ENCODE results near the gene DDIT3. TPM values are rescaled to one million over a fixed set of nuclear protein-coding genes. Genes with fewer than 3 reads are reported as not detected.

Gene DDIT3
- total RNA-seq, 1 experiment from 2014 or later = 14.1 TPM

DNA sequence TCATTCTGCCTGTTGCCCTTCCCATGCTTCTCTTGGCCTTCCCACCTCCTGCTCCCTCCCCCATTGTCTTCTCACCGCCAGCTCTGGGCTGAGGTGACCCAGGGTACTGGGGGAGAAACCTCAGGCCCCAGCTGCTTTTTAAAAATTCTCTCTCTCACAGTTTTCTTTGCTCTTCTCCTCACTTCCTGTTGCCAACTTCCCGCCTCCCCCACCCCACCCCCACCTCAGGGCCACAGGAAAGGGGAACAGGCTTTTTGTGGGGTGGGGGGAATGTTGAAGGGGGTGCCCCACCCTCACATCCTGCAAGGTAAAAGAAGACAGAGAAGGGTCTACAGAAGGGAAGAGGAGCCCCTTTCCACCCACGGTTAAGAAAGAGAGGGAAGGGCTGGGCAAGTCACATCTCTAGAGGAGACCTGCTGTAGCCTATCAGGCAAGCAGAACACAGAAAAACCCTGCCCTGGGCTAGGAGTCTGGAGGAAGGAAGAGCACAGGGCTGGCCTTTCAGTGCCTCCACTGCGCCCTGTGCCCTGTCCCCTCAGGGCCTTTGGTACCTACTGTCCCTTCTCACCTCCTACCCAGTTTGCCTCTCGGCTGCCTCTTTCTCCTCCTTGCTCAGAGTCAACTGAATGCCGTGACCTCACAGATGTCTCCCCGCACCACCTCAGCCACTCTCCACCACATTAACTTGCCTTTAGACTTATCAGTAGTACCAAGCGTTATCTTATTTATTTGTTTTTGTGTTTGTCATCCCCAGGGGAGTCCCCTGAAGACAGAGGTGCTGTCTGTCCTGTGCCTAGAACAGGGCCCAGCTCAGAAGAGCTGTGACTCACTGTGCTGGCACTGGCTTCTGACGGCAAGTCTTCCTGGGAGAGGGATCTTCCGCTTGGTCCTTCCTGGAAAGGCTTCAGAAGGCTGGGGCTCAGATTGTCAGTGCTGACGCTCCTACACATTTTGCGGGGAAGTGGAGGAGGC is 42.3 kb downstream of the DDIT3 start:
- Mint-ChIP-seq H3K4me1 (peaks cover 26 to 27% of the 10 kb centered on the region in 2 experiments), H3K27ac (peak overlapping the region in 1 of 3 experiments; percentile 38; a peak in 1 of 7 replicates)
- H3K4me2 ChIP-seq (ENCODE audit: insufficient read depth, insufficient read length, low read length) = no peak overlapping the region

More for the DNA sequence above, 42.3 kb downstream of the DDIT3 start:
- no peak overlapping the region for H3T11ph ChIP-seq (ENCODE audit: low read length)
- H2BK20ac ChIP-seq (ENCODE audit: low read depth, low read length, poor library complexity, severe bottlenecking) = no peak overlapping the region
- no peaks in the 10 kb centered on the region for H3K79me2 ChIP-seq (ENCODE audit: insufficient read depth, low read length)
- H3K4ac ChIP-seq (ENCODE audit: low read depth, low read length) = no peak overlapping the region
- H3K23me2 ChIP-seq (ENCODE audit: insufficient read length, low read depth, low read length, poor library complexity, severe bottlenecking) = peaks cover 15% of the 10 kb centered on the region
- H3K9me3 Mint-ChIP-seq = no peaks in the 10 kb centered on the region
- H4K8ac ChIP-seq (replicated peaks; ENCODE audit: insufficient read length, low read depth, low read length) = no peak overlapping the region
- no peak overlapping the region for H3K56ac ChIP-seq (ENCODE audit: insufficient read length, low read depth, low read length)
- no peak overlapping the region for H3K27ac ChIP-seq (ENCODE audit: insufficient read length, low read depth, low read length)
- no peak for TF ChIP-seq CTCF (conservative IDR thresholded peaks at IDR 0.05)
- DNase-seq = no peak
- H4K91ac ChIP-seq (ENCODE audit: insufficient read length, low read depth, low read length) = no peak overlapping the region
- no peak overlapping the region for H2BK12ac ChIP-seq (ENCODE audit: insufficient read length, low read depth, low read length)
- no peak overlapping the region for H2BK120ac ChIP-seq (ENCODE audit: low read depth, low read length, poor library complexity, severe bottlenecking)
- H2BK5ac ChIP-seq (ENCODE audit: insufficient read length, low read length) = no peak overlapping the region
- no peak overlapping the region for H2AK5ac ChIP-seq (ENCODE audit: insufficient read length, low read length)
- H3K18ac ChIP-seq (ENCODE audit: insufficient read length, low read depth, low read length) = no peak overlapping the region
- WGBS (ENCODE audit: extremely low coverage, insufficient read length, low lambda C conversion rate) = no CpG with 5 or more reads among the region's 12 CpGs
- H3K79me1 ChIP-seq (ENCODE audit: insufficient read depth, low read depth, low read length, poor library complexity, severe bottlenecking) = no peaks in the 10 kb centered on the region
- no peak overlapping the region for H2AFZ ChIP-seq (ENCODE audit: low read length)
- no peaks in the 10 kb centered on the region for H3K9me3 ChIP-seq (ENCODE audit: control insufficient read depth, low read depth, low read length)
- no peak overlapping the region; the same call in 1 of the 2 replicates for H3K14ac ChIP-seq (ENCODE audit: insufficient read depth, low read length)
- H3K23ac ChIP-seq (ENCODE audit: insufficient read length, low read depth, low read length) = no peak overlapping the region
- no peak overlapping the region for H3K9ac ChIP-seq (ENCODE audit: extremely low read depth, insufficient read length, low read length)
- no peaks in the 10 kb centered on the region; a peak in 2 of 7 replicates for H3K36me3 Mint-ChIP-seq (ENCODE audit: insufficient read depth in 1 of 3, low read depth in 3 of 3)
- H3K4me1 ChIP-seq (ENCODE audit: insufficient read depth, low read length) = peaks cover 3% of the 10 kb centered on the region; the same call in 1 of the 2 replicates
- H4K5ac ChIP-seq (ENCODE audit: insufficient read length, low read depth, low read length) = no peak overlapping the region
- peaks cover 3% of the 10 kb centered on the region for H4K20me1 ChIP-seq (ENCODE audit: control insufficient read depth, insufficient read depth, insufficient read length)
- H3K27me3 ChIP-seq (ENCODE audit: insufficient read depth, low read length) = peaks cover 37% of the 10 kb centered on the region
- no peak overlapping the region; a peak in 1 of 5 replicates for H3K4me3 Mint-ChIP-seq
- peaks cover 70% of the 10 kb centered on the region for H3K27me3 Mint-ChIP-seq (ENCODE audit: low read depth)
- H2BK15ac ChIP-seq (ENCODE audit: low read depth, low read length) = no peak overlapping the region

Measured in H9 (cell line).